ENCODE data around the gene CDYL2.

GRCh38 chr16:80739523-80739922, 64.9 kb downstream of the CDYL2 start:
- TF ChIP-seq GATA2 (IDR thresholded peaks at IDR 0.05; ENCODE audit: low read depth, low read length), result no peak
- no peak for TF ChIP-seq GATA3 (IDR thresholded peaks at IDR 0.05; ENCODE audit: low read depth, low read length)
